Vagina (tissue), 2 donors: ENCODE results near the gene NPBWR2.

Source experiments
- POLR2A ChIP-seq, 2 donors: fragments of 450-650 bp; IDR thresholded peaks; one replicate each; pipeline ENCODE4 v1.6.1; 2017; ENCODE audit warnings: antibody characterized with exemption in 2 of 2, mild to moderate bottlenecking in 2 of 2, moderate library complexity in 2 of 2
- POLR2AphosphoS5 ChIP-seq, 2 donors: sonication (generic); formaldehyde crosslinking; IDR thresholded peaks; one replicate each; pipeline ENCODE4 v1.9.0; 2017; ENCODE audit warnings: antibody characterized with exemption in 2 of 2, mild to moderate bottlenecking in 2 of 2, low read depth in 1 of 2; ENCODE audit not compliant: insufficient read depth in 1 of 2
- TF ChIP-seq, protein P1 (sequence below), 3 experiments: fragments of 450-650 bp in 2 of 3; fragments of 200-600 bp in 1 of 3; sonication (generic) in 1 of 3; IDR thresholded peaks; one replicate each; pipeline ENCODE4 v1.5.1; 2017 to 2019; ENCODE audit warnings: antibody characterized with exemption in 3 of 3, mild to moderate bottlenecking in 2 of 3, moderate library complexity in 2 of 3

DNA sequence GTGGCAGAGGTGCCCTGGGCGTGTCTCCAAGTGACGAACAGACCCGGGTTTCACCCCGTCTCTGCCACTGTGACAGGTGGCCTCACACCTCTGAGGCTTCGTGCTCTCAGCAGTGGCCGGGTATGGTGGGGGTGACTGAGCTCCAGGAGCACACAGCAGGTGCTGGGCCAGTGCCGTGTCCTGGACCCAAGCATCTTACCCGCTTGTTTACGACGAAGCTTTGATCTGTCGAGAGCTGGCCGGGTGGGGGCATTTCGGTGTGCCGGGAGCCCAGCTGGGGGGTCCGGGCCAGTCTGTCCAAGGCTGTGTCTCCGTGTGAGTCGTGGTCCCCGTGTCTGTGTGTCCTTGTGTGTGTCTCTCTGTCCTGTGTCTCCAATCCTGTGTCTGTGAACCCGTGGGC lies 16.0 kb downstream of the NPBWR2 start:
- TF ChIP-seq, protein P1, sequence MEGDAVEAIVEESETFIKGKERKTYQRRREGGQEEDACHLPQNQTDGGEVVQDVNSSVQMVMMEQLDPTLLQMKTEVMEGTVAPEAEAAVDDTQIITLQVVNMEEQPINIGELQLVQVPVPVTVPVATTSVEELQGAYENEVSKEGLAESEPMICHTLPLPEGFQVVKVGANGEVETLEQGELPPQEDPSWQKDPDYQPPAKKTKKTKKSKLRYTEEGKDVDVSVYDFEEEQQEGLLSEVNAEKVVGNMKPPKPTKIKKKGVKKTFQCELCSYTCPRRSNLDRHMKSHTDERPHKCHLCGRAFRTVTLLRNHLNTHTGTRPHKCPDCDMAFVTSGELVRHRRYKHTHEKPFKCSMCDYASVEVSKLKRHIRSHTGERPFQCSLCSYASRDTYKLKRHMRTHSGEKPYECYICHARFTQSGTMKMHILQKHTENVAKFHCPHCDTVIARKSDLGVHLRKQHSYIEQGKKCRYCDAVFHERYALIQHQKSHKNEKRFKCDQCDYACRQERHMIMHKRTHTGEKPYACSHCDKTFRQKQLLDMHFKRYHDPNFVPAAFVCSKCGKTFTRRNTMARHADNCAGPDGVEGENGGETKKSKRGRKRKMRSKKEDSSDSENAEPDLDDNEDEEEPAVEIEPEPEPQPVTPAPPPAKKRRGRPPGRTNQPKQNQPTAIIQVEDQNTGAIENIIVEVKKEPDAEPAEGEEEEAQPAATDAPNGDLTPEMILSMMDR (IDR thresholded peaks at IDR 0.05), result no peak
- TF ChIP-seq POLR2A (IDR thresholded peaks at IDR 0.05), result no peak
- no peak for TF ChIP-seq POLR2AphosphoS5 (IDR thresholded peaks at IDR 0.05; ENCODE audit: insufficient read depth in 1 of 2, low read depth in 1 of 2)
